ENCODE measurements around the gene ZMIZ1. TPM values are rescaled to one million over a fixed set of nuclear protein-coding genes. Genes with fewer than 3 reads are reported as not detected.

Gene ZMIZ1
- total RNA-seq, 1 donor from 2014 or later, result 6.3 TPM

DNA sequence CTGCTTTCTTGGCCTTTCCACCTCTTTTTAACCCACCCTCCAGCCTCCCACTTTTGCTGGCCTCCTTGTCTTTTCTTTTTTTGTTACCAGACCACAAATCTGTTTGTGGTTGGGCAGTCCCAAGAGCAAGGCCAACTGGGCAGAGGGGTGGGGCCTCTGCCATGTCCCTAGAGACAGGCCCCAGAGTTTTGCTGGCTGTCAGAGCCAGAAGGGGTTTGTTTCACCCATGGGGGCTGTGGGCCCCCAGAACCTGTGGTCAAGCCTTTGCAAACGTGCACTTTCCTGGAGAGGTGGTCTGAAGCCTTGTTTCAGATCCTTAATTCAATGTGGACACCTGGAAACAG lies 10.3 kb downstream of the ZMIZ1 start:
- TF ChIP-seq CTCF (IDR thresholded peaks at IDR 0.05; ENCODE audit: insufficient read depth, low read length, severe bottlenecking), result no peak
- FAIRE-seq (no peak), DNase-seq (ENCODE audit: low read depth) (no peak)
- Histone ChIP-seq H3K36me3 (ENCODE audit: control insufficient read depth, insufficient read depth, low read length) (peaks cover 4% of the 10 kb centered on the region), H3K27me3 (ENCODE audit: control insufficient read depth, insufficient read depth, low read length) (no peaks in the 10 kb centered on the region), H3K4me3 (ENCODE audit: low read depth, low read length) (no peak overlapping the region)

- Histone ChIP-seq H3K4me3 (ENCODE audit: low read depth, low read length) (no peak overlapping the region), H3K36me3 (ENCODE audit: control insufficient read depth, insufficient read depth, low read length) (peaks cover 4% of the 10 kb centered on the region), H3K27me3 (ENCODE audit: control insufficient read depth, insufficient read depth, low read length) (no peaks in the 10 kb centered on the region)
- DNase-seq (ENCODE audit: low read depth), result no peak
- TF ChIP-seq CTCF (IDR thresholded peaks at IDR 0.05; ENCODE audit: insufficient read depth, low read length, severe bottlenecking), result no peak
- FAIRE-seq, result no peak
Measured at GRCh38 chr10:79079490-79080355, 11.0 kb downstream of the ZMIZ1 start.

DNA sequence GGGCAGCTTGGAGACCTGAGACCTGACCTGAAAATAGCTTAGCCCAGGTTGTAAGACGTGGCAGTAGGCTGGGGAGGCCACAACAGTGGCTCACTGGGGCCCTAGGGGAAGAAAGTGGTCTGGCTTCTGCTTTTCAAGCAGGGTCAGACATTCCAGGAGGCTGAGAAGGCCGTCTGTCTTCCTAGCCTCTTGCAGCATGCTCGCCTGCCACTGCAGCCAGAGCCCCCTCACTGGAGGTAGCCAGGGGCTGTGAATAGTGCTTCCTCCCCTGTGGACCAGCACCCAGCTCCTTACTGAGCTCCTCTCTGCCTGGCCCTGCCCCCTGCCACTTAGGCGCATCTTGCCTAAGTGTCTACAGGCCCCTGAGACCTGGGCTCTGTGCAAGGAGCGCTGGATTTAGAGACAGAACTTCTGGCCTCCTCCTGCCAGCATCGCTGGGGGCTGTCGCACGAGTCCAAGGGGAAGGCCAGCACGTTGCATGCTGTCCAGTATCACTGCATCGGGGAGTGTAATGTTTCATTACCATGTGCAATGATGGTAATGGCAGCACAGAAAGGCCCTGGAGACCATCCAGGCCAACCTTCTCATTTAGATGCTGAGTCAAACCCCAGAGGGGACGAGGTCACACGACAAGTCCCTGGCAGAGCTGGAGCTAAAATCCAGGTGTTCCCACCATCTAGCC lies 12.7 kb downstream of the ZMIZ1 start:
- no peak for FAIRE-seq
- Histone ChIP-seq H3K36me3 (ENCODE audit: control insufficient read depth, insufficient read depth, low read length) (peaks cover 4% of the 10 kb centered on the region), H3K4me3 (ENCODE audit: low read depth, low read length) (no peak overlapping the region), H3K27me3 (ENCODE audit: control insufficient read depth, insufficient read depth, low read length) (no peaks in the 10 kb centered on the region)
- TF ChIP-seq CTCF (IDR thresholded peaks at IDR 0.05; ENCODE audit: insufficient read depth, low read length, severe bottlenecking), result no peak
- DNase-seq (ENCODE audit: low read depth), result no peak

DNA sequence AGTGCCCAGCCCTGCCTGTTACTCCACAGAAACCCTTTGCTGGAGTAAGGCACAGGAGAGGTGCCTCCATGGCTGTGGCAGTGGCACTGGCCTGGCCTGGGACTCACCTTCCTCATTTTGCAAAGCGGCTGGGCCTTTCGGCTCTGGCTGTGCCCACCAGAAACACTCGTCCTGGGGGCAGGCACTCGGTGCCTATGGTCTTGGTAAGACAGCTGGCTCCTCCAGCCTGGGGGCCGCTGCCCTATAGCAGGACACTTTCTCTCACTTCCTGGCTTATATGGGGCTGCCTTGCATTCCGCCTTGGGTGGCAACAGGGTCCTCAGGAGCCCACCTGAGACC lies 13.2 kb downstream of the ZMIZ1 start:
- Histone ChIP-seq H3K4me3 (ENCODE audit: low read depth, low read length) (no peak overlapping the region), H3K27me3 (ENCODE audit: control insufficient read depth, insufficient read depth, low read length) (no peaks in the 10 kb centered on the region), H3K36me3 (ENCODE audit: control insufficient read depth, insufficient read depth, low read length) (peaks cover 1% of the 10 kb centered on the region)
- no peak for DNase-seq (ENCODE audit: low read depth)
- FAIRE-seq, result no peak
- no peak for TF ChIP-seq CTCF (IDR thresholded peaks at IDR 0.05; ENCODE audit: insufficient read depth, low read length, severe bottlenecking)

DNA sequence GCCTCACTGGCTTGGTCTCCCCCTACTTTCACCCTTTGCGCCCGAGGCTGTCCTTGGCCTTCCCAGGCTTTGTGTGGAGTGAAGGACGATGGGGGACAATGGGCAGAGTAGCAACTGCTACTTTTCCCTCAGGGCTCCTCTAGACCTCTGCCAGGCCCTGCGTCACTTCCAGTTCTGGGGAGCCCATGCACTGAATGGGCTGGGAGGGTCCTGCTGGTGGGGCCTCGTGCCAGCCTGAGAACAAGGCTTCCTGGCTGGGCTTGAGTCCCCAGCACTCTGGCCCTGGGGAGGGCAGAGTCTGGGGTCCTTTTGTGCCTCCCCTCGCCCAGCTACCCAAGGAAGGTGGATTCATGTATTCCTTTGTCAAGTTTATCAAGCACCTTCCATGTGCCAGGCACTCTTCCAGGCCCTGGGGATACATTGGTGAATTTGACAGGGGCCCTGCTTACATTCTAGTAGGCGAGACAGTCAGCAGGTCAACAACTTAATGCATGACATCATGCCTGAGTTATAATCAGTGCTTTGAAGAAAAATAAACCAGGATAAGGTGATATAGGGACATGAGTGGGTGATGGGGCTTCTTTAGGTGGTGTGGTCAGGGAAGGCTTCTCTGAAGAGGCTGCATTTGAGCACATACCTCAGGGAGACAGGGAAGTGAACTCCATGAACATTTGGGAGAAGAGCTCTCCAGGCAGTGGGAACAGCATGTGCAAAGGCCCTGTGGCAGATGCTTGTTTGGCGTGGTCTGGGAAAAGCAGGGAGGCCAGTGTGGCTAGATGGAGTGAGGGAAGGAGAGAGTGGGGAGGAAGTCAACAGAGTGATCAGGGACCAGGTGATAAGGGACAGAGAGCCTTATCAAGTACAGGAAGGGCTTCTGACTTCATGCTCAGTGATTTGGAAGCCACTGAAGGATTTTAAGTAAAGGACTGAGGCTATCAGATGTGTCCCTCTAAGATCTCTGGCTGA lies 14.1 kb downstream of the ZMIZ1 start:
- DNase-seq (ENCODE audit: low read depth), result peak; percentile 31
- TF ChIP-seq CTCF (IDR thresholded peaks at IDR 0.05; ENCODE audit: insufficient read depth, low read length, severe bottlenecking), result no peak
- FAIRE-seq, result no peak

More for the DNA sequence above, 14.1 kb downstream of the ZMIZ1 start:
- Histone ChIP-seq H3K36me3 (ENCODE audit: control insufficient read depth, insufficient read depth, low read length) (peaks cover 1% of the 10 kb centered on the region), H3K27me3 (ENCODE audit: control insufficient read depth, insufficient read depth, low read length) (no peaks in the 10 kb centered on the region), H3K4me3 (ENCODE audit: low read depth, low read length) (no peak overlapping the region)

Measured in bronchial epithelial cell (primary cell).